ENCODE results near the gene SALL2.

SALL2 gene

DNA sequence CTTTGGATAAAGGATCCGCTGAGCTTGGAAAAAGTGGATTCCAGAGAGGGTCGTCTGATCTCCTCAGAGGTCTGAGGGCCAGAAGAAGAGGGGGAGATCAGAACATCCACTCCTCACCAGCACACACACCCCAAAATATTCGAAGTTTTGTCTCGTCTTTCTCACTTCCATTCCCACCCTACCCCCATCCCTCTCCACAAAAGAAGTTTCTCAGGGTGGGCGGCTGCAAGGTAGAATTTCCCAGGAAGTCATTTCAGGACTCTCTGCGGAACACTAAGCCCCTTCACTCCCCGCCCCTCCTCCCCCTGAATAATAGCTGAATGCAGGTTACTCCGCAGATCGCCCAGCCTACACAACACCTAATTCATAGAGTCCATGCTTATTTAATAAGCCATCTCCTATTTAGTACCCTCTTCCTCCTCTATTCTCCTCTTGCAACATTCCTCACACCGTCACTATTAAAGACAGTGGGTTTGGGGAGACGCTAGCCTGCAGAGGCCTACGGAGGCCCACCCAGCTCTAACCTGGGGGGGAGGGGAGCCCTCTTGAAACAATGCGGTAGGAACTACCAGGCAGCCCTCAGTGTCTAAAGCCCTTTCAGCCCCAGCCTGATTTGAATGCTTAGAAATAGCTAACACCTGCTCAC lies 649 bp upstream of the SALL2 start:
- no peak for DNase-seq

DNA sequence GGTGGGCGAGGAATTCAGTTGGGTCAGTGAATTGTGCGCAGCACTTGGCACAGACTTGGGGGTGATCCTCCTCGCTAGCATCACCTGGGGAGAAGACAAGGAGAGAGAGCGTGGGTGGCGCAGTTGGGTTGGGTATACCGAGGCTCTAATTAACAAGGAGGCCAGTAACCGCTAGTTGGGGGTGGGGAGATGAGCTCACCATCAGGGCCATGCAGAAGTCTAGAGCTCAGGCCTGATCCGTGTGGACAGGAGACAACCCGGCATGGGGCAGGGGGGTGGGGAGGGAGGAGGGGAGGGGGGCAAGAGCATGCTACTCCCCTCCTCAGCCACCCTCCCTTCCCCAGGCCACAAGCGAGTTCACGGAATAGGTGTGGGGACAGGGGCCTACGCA lies 580 bp downstream of the SALL2 start:
- DNase-seq = no peak

GRCh38 chr14:21524575-21525490 lies 1.3 kb downstream of the SALL2 start:
- no peak for DNase-seq

DNA sequence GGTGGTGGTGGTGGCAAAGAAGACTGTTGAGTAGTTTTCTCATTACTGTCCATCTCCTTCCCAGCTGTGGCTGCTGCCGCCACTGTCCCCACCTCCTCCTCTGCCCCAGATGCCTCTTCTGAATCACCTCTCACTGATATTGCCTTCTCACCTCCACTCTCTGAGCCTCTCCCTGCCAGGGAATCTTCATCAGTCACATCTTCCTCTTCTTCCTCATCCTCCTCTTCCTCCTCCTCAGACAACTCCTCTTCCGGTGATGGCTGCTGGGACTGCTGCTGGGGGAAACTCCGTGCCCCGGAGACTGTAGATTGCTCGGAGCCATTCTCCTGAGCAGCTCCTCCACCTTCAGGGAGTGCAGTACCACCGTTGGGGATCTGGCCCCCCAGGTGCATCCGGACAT lies 2.9 kb downstream of the SALL2 start:
- no peak for DNase-seq

- DNase-seq = no peak
Measured at GRCh38 chr14:21521501-21521900, 4.6 kb downstream of the SALL2 start.

DNA sequence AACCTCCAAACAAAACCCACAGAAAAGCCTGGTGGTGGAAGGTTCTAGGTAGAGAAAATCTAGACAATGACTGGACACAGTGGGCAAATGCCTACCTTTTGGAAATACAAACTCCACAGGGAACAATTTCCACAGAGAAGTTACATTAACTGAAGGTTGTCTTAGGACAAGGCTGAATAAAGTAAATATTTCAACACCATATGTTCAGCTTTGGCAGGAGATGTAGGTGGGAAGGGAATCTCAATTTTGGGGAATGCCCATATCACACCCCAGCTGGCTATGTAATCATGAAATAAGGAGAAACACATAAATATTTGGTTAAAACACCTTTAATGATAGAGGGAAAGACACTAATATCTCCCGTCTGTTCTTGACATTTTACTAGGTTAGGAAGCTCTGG lies 5.4 kb downstream of the SALL2 start:
- DNase-seq = no peak

GRCh38 chr14:21518725-21519124 lies 7.4 kb downstream of the SALL2 start:
- DNase-seq = no peak

- DNase-seq = no peak
Measured at GRCh38 chr14:21514341-21514740, 11.8 kb downstream of the SALL2 start.

- DNase-seq = peak; percentile 97
Measured at GRCh38 chr14:21510735-21511657, 15.2 kb downstream of the SALL2 start, which contains the start of gene METTL3. Gene METTL3 (minus strand): TSS chr14:21511340. CDS start chr14:21511223, 117 bp downstream.

GRCh38 chr14:21509432-21510143 lies 16.6 kb downstream of the SALL2 start:
- DNase-seq = no peak

GRCh38 chr14:21506557-21506956 lies 19.6 kb downstream of the SALL2 start:
- no peak for DNase-seq

DNA sequence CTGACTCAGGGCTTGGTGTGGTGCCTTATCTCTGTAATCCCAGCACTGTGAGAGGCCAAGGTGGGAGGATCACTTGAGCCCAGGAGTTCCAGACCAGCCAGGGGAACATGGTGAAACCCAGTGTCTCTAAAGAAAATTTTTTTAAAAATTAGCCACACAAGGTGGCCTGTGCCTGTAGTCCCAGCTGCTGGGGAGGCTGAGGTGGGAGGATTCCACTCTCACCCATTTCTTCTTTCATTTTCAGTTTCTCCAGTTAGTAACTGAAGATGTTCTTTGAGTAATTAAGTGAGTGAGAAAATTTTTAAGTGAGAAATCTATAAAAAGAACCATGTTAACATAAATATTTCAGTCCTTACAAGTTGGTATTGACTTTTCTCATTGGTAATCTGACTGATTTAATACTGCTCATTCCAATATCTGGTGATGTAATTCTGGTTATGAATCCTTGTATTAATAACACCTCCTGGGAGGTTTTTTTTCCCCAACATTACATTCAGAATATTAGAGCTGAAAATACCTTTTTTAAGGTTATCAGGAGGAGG lies 21.1 kb downstream of the SALL2 start:
- DNase-seq = no peak

DNA sequence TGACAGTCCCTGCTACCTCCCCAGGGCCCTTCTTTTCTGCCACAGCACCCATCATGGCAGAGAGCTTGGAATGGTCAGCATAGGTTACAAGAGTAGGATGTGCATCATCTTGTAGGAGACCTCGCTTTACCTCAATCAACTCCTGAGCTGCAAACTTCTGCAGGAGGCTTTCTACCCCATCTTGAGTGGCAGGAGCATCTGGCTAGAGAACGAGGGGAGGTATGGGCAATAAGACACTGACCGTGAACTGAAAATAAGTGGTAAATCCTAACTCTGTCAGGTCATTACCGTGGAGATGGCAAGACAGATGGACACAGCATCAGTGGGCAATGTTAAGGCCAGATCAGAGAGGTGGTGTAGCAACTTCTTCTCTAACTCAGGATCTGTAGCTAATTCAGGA lies 22.8 kb downstream of the SALL2 start:
- no peak for DNase-seq

GRCh38 chr14:21501568-21501967 lies 24.6 kb downstream of the SALL2 start:
- DNase-seq = no peak

- no peak for DNase-seq
Measured at GRCh38 chr14:21498540-21499526, 27.3 kb downstream of the SALL2 start.

DNA sequence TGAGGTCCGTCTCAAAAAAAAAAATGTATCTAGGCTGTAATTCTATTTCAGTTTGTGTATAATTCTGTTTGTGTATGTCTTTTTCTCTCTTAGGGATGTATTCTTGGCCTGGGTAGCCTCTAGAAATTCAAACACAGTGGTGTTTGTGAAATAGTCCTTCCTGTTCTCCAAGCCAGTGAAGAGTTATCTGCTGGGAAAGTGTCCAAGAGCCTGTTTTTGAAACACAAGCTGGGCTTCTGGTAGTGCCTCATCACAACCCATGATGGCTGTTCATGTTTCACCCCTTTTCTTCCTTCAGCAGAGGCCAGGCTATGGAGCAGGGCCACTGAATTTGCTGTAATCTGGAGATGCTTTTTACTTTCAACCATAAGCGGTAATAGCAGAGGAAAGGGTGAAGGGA lies 29.7 kb downstream of the SALL2 start:
- DNase-seq = no peak

DNA sequence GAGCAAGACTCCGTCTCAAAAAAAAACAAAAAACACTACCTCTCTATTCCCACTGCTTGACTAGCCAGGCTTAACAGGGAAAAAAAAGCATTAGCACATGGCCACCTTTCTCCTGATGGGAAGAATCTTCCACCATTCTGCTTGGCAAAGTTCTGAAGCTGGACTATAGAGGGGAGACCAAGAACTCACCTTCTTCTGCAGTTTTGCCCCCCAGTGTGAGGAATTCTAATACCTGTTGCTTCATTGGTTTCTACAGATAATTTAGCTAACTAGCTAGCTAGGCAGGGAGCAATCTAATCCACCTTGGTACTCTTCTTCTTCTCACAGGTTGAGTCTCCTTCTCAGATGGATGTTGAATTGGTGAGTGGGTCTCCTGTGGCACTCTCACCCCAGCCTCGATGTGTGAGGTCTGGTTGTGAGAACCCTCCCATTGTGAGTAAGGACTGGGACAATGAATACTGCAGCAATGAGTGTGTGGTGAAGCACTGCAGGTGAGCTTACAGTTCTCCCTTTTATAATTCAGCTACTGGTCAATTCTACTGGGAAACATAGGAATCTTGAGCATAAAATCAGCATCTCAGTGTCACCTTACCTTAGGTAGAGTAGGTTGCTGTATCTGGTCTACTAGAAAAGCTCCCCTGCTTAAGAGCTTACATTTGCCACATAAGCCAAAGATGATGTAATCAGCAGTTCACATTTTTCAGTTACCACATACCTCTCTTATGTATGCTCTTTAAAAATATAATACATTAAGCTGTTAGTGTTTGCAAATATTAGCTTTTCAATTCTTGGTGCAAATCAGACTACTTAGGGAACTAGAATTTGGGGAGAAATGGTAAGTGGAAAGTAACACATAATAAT lies 31.0 kb downstream of the SALL2 start:
- no peak for DNase-seq

DNA sequence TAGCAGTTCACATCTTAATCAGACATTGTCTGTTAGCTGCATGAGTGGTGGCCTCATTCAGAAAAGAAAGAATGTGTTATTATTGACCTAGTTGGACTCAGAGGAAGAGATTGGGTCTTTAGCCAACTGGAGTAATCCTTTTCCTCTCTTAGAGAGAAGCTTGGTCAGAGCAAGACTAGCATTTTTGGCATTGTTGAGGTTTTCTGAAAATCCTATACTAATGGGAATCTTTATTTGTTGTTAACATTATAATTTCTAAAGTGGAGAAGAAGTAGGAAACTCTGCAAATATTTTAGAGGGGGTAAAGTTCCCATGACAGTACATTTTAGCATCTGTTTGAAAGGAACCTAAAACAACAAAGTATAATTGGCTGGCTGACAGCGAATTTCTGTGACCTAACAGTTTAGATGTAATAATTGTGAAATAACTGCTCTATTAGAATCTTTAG lies 39.5 kb downstream of the SALL2 start:
- DNase-seq = no peak

GRCh38 chr14:21476925-21477681 lies 49.0 kb downstream of the SALL2 start, which contains the start of the genes RAB2B and TOX4:
Gene RAB2B (minus strand): TSS chr14:21476959. CDS start chr14:21476872, 87 bp downstream.
Gene TOX4 (plus strand): TSS chr14:21477195. CDS start chr14:21477279, 84 bp downstream.
- peak; percentile 97 to 98 for DNase-seq
